ENCODE results near the gene CELF2.

Gene CELF2

GRCh38 chr10:11205030-11205772 lies 187.5 kb downstream of the CELF2 start:
- H3K36me3 ChIP-seq (ENCODE audit: control insufficient read depth, insufficient read depth, low read length): peaks cover 5% of the 10 kb centered on the region
- H3K4me3 ChIP-seq (ENCODE audit: low read length): no peak overlapping the region
- H3K4me1 ChIP-seq (ENCODE audit: control insufficient read depth, insufficient read depth, low read length): peaks cover 2% of the 10 kb centered on the region

GRCh38 chr10:11206676-11207559 lies 189.2 kb downstream of the CELF2 start:
- Histone ChIP-seq H3K27ac (ENCODE audit: low read depth, low read length) (no peak overlapping the region), H3K27me3 (ENCODE audit: control insufficient read depth, insufficient read depth, low read length) (no peaks in the 10 kb centered on the region), H3K4me1 (ENCODE audit: control insufficient read depth, insufficient read depth, low read length) (peaks cover 2% of the 10 kb centered on the region), H3K4me3 (ENCODE audit: low read length) (no peak overlapping the region), H3K36me3 (ENCODE audit: control insufficient read depth, insufficient read depth, low read length) (no peaks in the 10 kb centered on the region), H3K9ac (ENCODE audit: low read length) (no peak overlapping the region)

More at GRCh38 chr10:11205030-11205772, 187.5 kb downstream of the CELF2 start:
- no peaks in the 10 kb centered on the region for H3K27me3 ChIP-seq (ENCODE audit: control insufficient read depth, insufficient read depth, low read length)
- no peak overlapping the region for H3K9ac ChIP-seq (ENCODE audit: low read length)
- H3K27ac ChIP-seq (ENCODE audit: low read depth, low read length): no peak overlapping the region

DNA sequence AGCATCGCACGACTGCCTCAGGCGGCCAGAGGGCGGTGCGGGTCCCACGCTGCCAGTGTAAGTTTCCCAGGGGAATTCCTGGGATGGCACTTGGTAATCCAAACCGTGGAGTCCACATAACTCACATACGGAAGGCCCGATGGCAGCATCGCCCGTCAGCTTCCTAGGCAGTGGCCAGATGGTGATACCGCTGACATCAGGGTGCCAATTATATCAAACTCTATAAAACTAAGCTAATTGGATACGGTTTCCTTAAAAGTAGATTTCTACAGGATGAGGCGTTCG lies 189.8 kb downstream of the CELF2 start:
- Histone ChIP-seq H3K4me1 (ENCODE audit: control insufficient read depth, insufficient read depth, low read length) (peaks cover 2% of the 10 kb centered on the region), H3K4me3 (ENCODE audit: low read length) (no peak overlapping the region), H3K27ac (ENCODE audit: low read depth, low read length) (no peak overlapping the region), H3K36me3 (ENCODE audit: control insufficient read depth, insufficient read depth, low read length) (no peaks in the 10 kb centered on the region), H3K27me3 (ENCODE audit: control insufficient read depth, insufficient read depth, low read length) (no peaks in the 10 kb centered on the region), H3K9ac (ENCODE audit: low read length) (no peak overlapping the region)

- H3K27ac ChIP-seq (ENCODE audit: low read depth, low read length): no peak overlapping the region
- H3K27me3 ChIP-seq (ENCODE audit: control insufficient read depth, insufficient read depth, low read length): no peaks in the 10 kb centered on the region
- H3K9ac ChIP-seq (ENCODE audit: low read length): no peak overlapping the region
- H3K36me3 ChIP-seq (ENCODE audit: control insufficient read depth, insufficient read depth, low read length): no peaks in the 10 kb centered on the region
- peaks cover 2% of the 10 kb centered on the region for H3K4me1 ChIP-seq (ENCODE audit: control insufficient read depth, insufficient read depth, low read length)
- no peak overlapping the region for H3K4me3 ChIP-seq (ENCODE audit: low read length)
Measured at GRCh38 chr10:11208243-11208642, 190.6 kb downstream of the CELF2 start.

GRCh38 chr10:11208908-11209829 lies 191.5 kb downstream of the CELF2 start:
- Histone ChIP-seq H3K27ac (ENCODE audit: low read depth, low read length) (no peak overlapping the region), H3K9ac (ENCODE audit: low read length) (no peak overlapping the region), H3K27me3 (ENCODE audit: control insufficient read depth, insufficient read depth, low read length) (no peaks in the 10 kb centered on the region), H3K4me1 (ENCODE audit: control insufficient read depth, insufficient read depth, low read length) (peaks cover 2% of the 10 kb centered on the region), H3K4me3 (ENCODE audit: low read length) (no peak overlapping the region), H3K36me3 (ENCODE audit: control insufficient read depth, insufficient read depth, low read length) (no peaks in the 10 kb centered on the region)

- no peaks in the 10 kb centered on the region for H3K27me3 ChIP-seq (ENCODE audit: control insufficient read depth, insufficient read depth, low read length)
- H3K27ac ChIP-seq (ENCODE audit: low read depth, low read length): no peak overlapping the region
- H3K36me3 ChIP-seq (ENCODE audit: control insufficient read depth, insufficient read depth, low read length): no peaks in the 10 kb centered on the region
- H3K4me1 ChIP-seq (ENCODE audit: control insufficient read depth, insufficient read depth, low read length): peaks cover 2% of the 10 kb centered on the region
- no peak overlapping the region for H3K4me3 ChIP-seq (ENCODE audit: low read length)
- no peak overlapping the region for H3K9ac ChIP-seq (ENCODE audit: low read length)
Measured at GRCh38 chr10:11209830-11210181, 192.1 kb downstream of the CELF2 start.

GRCh38 chr10:11210211-11210922 lies 192.7 kb downstream of the CELF2 start:
- Histone ChIP-seq H3K4me1 (ENCODE audit: control insufficient read depth, insufficient read depth, low read length) (peaks cover 2% of the 10 kb centered on the region), H3K4me3 (ENCODE audit: low read length) (no peak overlapping the region), H3K27me3 (ENCODE audit: control insufficient read depth, insufficient read depth, low read length) (no peaks in the 10 kb centered on the region), H3K36me3 (ENCODE audit: control insufficient read depth, insufficient read depth, low read length) (no peaks in the 10 kb centered on the region), H3K9ac (ENCODE audit: low read length) (no peak overlapping the region), H3K27ac (ENCODE audit: low read depth, low read length) (no peak overlapping the region)

DNA sequence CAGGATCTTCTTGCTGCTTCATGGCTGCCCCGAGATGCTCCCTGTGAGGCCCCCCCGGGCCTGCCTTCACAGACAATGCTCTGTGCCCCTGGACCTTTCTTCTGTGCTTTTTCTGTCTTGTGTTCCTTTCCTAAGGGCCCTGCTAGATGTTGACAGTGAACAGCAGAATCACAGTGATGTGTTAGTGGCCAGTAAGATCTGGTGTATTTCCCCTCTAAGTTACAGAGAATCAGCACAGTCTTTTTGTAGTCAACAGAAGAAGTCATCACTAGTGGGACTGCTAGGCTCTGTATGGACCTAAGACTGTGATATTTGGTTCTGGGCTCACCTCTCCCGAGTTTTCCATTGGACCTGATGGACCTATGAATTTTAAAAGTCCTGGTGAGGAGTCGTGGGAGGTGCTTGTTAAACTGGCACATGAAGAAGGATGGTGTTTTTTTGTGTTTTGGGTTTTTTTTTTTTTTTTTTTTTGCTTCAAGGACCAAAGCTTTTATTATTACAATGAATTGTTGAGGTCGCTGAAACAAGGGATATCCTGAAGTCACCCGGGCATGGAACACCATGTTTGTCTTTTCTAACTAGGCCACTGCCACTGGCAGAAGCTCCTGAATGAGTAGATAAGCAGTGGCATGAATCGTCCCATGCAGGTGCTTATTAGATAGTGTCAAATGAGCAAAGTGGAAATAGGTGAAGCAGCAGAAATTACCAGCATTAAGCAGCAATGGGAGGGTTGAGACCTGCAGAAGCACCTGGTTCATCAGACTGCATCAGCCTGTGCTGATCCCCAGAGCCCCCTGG lies 194.8 kb downstream of the CELF2 start:
- Histone ChIP-seq H3K4me3 (ENCODE audit: low read length) (no peak overlapping the region), H3K27me3 (ENCODE audit: control insufficient read depth, insufficient read depth, low read length) (no peaks in the 10 kb centered on the region), H3K4me1 (ENCODE audit: control insufficient read depth, insufficient read depth, low read length) (peaks cover 2% of the 10 kb centered on the region), H3K9ac (ENCODE audit: low read length) (no peak overlapping the region), H3K27ac (ENCODE audit: low read depth, low read length) (no peak overlapping the region), H3K36me3 (ENCODE audit: control insufficient read depth, insufficient read depth, low read length) (no peaks in the 10 kb centered on the region)

DNA sequence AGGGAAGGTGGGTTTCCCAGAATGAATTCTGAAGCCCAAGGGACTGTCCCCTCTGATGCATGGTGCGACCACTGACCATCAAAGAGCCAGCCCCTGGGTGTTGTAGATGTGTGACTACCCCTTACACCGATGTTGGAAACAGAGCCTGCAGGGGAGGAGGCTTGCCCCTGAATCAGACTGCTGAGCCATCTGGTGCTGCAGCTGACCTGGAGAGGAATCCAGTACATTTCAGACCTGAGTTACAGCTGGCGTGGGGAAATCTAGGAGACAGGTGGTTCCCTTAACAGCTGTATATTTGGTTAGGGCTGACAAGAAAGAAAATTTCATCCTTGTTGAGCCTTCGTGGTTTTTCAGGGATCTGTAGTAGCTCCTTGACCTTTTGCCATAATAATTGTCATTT lies 195.5 kb downstream of the CELF2 start:
- Histone ChIP-seq H3K36me3 (ENCODE audit: control insufficient read depth, insufficient read depth, low read length) (no peaks in the 10 kb centered on the region), H3K4me1 (ENCODE audit: control insufficient read depth, insufficient read depth, low read length) (peaks cover 2% of the 10 kb centered on the region), H3K27me3 (ENCODE audit: control insufficient read depth, insufficient read depth, low read length) (no peaks in the 10 kb centered on the region), H3K27ac (ENCODE audit: low read depth, low read length) (no peak overlapping the region), H3K4me3 (ENCODE audit: low read length) (no peak overlapping the region), H3K9ac (ENCODE audit: low read length) (no peak overlapping the region)

- Histone ChIP-seq H3K4me3 (ENCODE audit: low read length) (no peak overlapping the region), H3K27me3 (ENCODE audit: control insufficient read depth, insufficient read depth, low read length) (no peaks in the 10 kb centered on the region), H3K27ac (ENCODE audit: low read depth, low read length) (no peak overlapping the region), H3K4me1 (ENCODE audit: control insufficient read depth, insufficient read depth, low read length) (peaks cover 2% of the 10 kb centered on the region), H3K9ac (ENCODE audit: low read length) (no peak overlapping the region), H3K36me3 (ENCODE audit: control insufficient read depth, insufficient read depth, low read length) (no peaks in the 10 kb centered on the region)
Measured at GRCh38 chr10:11214407-11214806, 196.7 kb downstream of the CELF2 start.

- Histone ChIP-seq H3K4me3 (ENCODE audit: low read length) (no peak overlapping the region), H3K36me3 (ENCODE audit: control insufficient read depth, insufficient read depth, low read length) (no peaks in the 10 kb centered on the region), H3K4me1 (ENCODE audit: control insufficient read depth, insufficient read depth, low read length) (no peaks in the 10 kb centered on the region), H3K27ac (ENCODE audit: low read depth, low read length) (no peak overlapping the region), H3K27me3 (ENCODE audit: control insufficient read depth, insufficient read depth, low read length) (no peaks in the 10 kb centered on the region), H3K9ac (ENCODE audit: low read length) (no peak overlapping the region)
Measured at GRCh38 chr10:11215471-11215870, 197.8 kb downstream of the CELF2 start.

Measured in rectal smooth muscle tissue (tissue), 1 donor.